ENCODE results near the gene TENT4A.

TENT4A gene

GRCh38 chr5:6788956-6789649, 75.9 kb downstream of the TENT4A start:
- H3K27me3 ChIP-seq (replicated peaks; ENCODE audit: control insufficient read depth, insufficient read depth, low read length, poor library complexity, severe bottlenecking), result peaks cover 4% of the 10 kb centered on the region
- H3K9me3 ChIP-seq (ENCODE audit: control insufficient read depth, low read length), result no peaks in the 10 kb centered on the region
- DNase-seq, result no peak
- H3K4me3 ChIP-seq (ENCODE audit: insufficient read depth, low read depth, low read length, poor library complexity, severe bottlenecking), result no peak overlapping the region
- H3K4me1 ChIP-seq (ENCODE audit: control insufficient read depth, insufficient read depth, low read length, poor library complexity, severe bottlenecking), result no peaks in the 10 kb centered on the region
- H3K27ac ChIP-seq (ENCODE audit: insufficient read depth, low read length, poor library complexity, severe bottlenecking), result no peak overlapping the region
- H3K36me3 ChIP-seq (ENCODE audit: control insufficient read depth, insufficient read depth, low read length), result no peaks in the 10 kb centered on the region

- H3K4me3 ChIP-seq (ENCODE audit: insufficient read depth, low read depth, low read length, poor library complexity, severe bottlenecking), result no peak overlapping the region
- no peak for DNase-seq
- H3K4me1 ChIP-seq (ENCODE audit: control insufficient read depth, insufficient read depth, low read length, poor library complexity, severe bottlenecking), result no peaks in the 10 kb centered on the region
- H3K27me3 ChIP-seq (replicated peaks; ENCODE audit: control insufficient read depth, insufficient read depth, low read length, poor library complexity, severe bottlenecking), result peaks cover 4% of the 10 kb centered on the region
- H3K9me3 ChIP-seq (ENCODE audit: control insufficient read depth, low read length), result no peaks in the 10 kb centered on the region
- H3K36me3 ChIP-seq (ENCODE audit: control insufficient read depth, insufficient read depth, low read length), result no peaks in the 10 kb centered on the region
- no peak overlapping the region for H3K27ac ChIP-seq (ENCODE audit: insufficient read depth, low read length, poor library complexity, severe bottlenecking)
These were observed 77.2 kb downstream of the TENT4A start for GRCh38 chr5:6790346-6790865.

DNA sequence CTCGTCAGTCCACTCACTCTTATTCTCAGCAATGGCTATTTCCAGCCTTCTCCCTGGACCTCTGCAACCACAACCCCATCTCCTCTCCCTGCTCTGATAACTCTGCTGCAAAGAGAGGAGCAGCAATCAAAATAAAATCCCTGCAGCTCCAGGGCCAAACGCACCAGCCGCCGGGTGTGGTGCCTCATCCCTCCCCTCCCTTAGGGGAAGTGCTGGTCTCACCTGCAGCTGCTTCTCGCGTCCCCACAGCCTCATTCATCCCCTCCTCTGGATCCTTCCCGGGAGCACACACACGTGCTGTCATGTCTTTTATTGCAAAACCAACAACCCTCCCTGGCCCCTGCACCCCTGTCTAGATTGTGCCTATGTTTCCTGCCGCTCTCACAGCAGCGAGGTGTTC, 77.8 kb downstream of the TENT4A start:
- Histone ChIP-seq H3K27me3 (replicated peaks; ENCODE audit: control insufficient read depth, insufficient read depth, low read length, poor library complexity, severe bottlenecking) (peaks cover 4% of the 10 kb centered on the region), H3K4me1 (ENCODE audit: control insufficient read depth, insufficient read depth, low read length, poor library complexity, severe bottlenecking) (no peaks in the 10 kb centered on the region), H3K27ac (ENCODE audit: insufficient read depth, low read length, poor library complexity, severe bottlenecking) (no peak overlapping the region), H3K36me3 (ENCODE audit: control insufficient read depth, insufficient read depth, low read length) (no peaks in the 10 kb centered on the region), H3K9me3 (ENCODE audit: control insufficient read depth, low read length) (no peaks in the 10 kb centered on the region), H3K4me3 (ENCODE audit: insufficient read depth, low read depth, low read length, poor library complexity, severe bottlenecking) (no peak overlapping the region)
- no peak for DNase-seq

DNA sequence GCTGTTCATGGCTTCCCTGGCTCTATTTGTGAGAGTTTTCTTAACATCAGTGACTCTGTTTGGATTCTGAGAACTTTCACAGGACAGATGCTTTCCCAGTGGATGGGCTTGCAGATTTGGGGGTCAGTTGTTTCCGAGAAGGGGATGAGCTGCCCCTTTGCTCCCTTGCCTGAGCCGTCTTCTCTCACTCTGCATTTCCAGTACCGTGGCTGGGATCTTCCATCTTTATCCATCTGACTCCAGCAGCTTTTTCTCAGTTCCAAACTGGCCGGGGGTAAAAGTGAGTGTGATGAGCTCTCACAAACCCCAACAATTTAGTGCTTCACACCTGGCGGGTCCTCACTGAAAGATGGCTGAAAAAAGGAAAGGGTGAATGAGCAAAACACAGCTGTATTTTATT, 79.1 kb downstream of the TENT4A start:
- Histone ChIP-seq H3K4me3 (ENCODE audit: insufficient read depth, low read depth, low read length, poor library complexity, severe bottlenecking) (no peak overlapping the region), H3K9me3 (ENCODE audit: control insufficient read depth, low read length) (no peaks in the 10 kb centered on the region), H3K27ac (ENCODE audit: insufficient read depth, low read length, poor library complexity, severe bottlenecking) (no peak overlapping the region), H3K36me3 (ENCODE audit: control insufficient read depth, insufficient read depth, low read length) (no peaks in the 10 kb centered on the region), H3K4me1 (ENCODE audit: control insufficient read depth, insufficient read depth, low read length, poor library complexity, severe bottlenecking) (no peaks in the 10 kb centered on the region), H3K27me3 (replicated peaks; ENCODE audit: control insufficient read depth, insufficient read depth, low read length, poor library complexity, severe bottlenecking) (peaks cover 4% of the 10 kb centered on the region)
- no peak for DNase-seq

GRCh38 chr5:6792911-6793471, 79.8 kb downstream of the TENT4A start:
- H3K4me1 ChIP-seq (ENCODE audit: control insufficient read depth, insufficient read depth, low read length, poor library complexity, severe bottlenecking), result no peaks in the 10 kb centered on the region
- H3K36me3 ChIP-seq (ENCODE audit: control insufficient read depth, insufficient read depth, low read length), result no peaks in the 10 kb centered on the region
- DNase-seq, result no peak
- no peak overlapping the region for H3K4me3 ChIP-seq (ENCODE audit: insufficient read depth, low read depth, low read length, poor library complexity, severe bottlenecking)
- H3K27ac ChIP-seq (ENCODE audit: insufficient read depth, low read length, poor library complexity, severe bottlenecking), result no peak overlapping the region
- peaks cover 4% of the 10 kb centered on the region for H3K27me3 ChIP-seq (replicated peaks; ENCODE audit: control insufficient read depth, insufficient read depth, low read length, poor library complexity, severe bottlenecking)
- H3K9me3 ChIP-seq (ENCODE audit: control insufficient read depth, low read length), result no peaks in the 10 kb centered on the region

DNA sequence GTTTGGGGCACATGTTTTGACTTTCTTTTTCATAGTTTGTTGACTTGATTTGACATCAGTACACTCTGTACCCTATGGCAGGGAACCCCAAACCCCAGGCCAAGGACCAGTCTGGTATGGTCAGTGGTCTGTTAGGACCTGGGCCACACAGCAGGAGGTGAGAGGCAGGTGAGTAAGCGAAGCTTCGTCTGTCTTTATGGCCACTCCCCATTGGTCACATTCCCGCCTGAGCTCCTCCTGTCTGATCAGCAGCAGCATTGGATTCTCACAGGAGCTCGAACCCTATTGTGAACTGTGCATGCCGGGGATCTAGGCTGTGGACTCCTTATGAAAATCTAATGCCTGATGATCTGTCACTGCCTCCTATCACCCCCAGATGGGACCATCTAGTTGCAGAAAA, 88.0 kb downstream of the TENT4A start:
- Histone ChIP-seq H3K27me3 (replicated peaks; ENCODE audit: control insufficient read depth, insufficient read depth, low read length, poor library complexity, severe bottlenecking) (peaks cover 2% of the 10 kb centered on the region), H3K36me3 (ENCODE audit: control insufficient read depth, insufficient read depth, low read length) (no peaks in the 10 kb centered on the region), H3K27ac (ENCODE audit: insufficient read depth, low read length, poor library complexity, severe bottlenecking) (no peak overlapping the region), H3K4me3 (ENCODE audit: insufficient read depth, low read depth, low read length, poor library complexity, severe bottlenecking) (no peak overlapping the region), H3K4me1 (ENCODE audit: control insufficient read depth, insufficient read depth, low read length, poor library complexity, severe bottlenecking) (no peaks in the 10 kb centered on the region), H3K9me3 (ENCODE audit: control insufficient read depth, low read length) (no peaks in the 10 kb centered on the region)
- DNase-seq, result no peak

DNA sequence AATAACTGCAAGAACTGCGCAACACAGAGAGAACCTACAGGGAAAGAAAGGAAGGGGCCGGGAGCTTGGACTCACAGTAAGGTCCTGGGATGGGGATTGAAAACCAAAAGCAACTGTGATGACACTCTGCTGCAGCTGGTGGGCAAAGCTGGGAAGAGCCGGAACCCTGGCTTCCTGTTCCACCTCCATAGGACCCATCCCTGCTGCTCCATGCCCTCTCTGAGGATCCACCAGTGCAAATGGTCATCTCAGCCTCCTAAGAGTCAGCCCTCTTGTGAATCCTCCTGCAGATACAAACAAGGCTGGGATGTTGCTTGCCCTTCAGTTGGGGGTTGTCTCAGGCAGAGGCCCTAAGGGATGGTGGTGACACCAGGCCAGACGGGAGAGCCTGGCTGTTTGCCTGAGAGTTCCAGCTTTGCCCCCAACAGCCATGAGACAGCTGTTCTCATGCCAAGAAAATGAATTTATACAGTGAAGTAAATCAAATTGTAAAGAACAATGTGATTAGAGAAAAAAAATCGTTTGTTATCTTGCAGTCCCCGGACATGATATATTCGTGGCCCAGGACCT, 90.8 kb downstream of the TENT4A start:
- no peak for DNase-seq
- no peak overlapping the region for H3K4me3 ChIP-seq (ENCODE audit: insufficient read depth, low read depth, low read length, poor library complexity, severe bottlenecking)
- no peaks in the 10 kb centered on the region for H3K9me3 ChIP-seq (ENCODE audit: control insufficient read depth, low read length)
- no peaks in the 10 kb centered on the region for H3K4me1 ChIP-seq (ENCODE audit: control insufficient read depth, insufficient read depth, low read length, poor library complexity, severe bottlenecking)
- H3K27me3 ChIP-seq (replicated peaks; ENCODE audit: control insufficient read depth, insufficient read depth, low read length, poor library complexity, severe bottlenecking), result peaks cover 2% of the 10 kb centered on the region
- no peaks in the 10 kb centered on the region for H3K36me3 ChIP-seq (ENCODE audit: control insufficient read depth, insufficient read depth, low read length)
- H3K27ac ChIP-seq (ENCODE audit: insufficient read depth, low read length, poor library complexity, severe bottlenecking), result no peak overlapping the region

DNA sequence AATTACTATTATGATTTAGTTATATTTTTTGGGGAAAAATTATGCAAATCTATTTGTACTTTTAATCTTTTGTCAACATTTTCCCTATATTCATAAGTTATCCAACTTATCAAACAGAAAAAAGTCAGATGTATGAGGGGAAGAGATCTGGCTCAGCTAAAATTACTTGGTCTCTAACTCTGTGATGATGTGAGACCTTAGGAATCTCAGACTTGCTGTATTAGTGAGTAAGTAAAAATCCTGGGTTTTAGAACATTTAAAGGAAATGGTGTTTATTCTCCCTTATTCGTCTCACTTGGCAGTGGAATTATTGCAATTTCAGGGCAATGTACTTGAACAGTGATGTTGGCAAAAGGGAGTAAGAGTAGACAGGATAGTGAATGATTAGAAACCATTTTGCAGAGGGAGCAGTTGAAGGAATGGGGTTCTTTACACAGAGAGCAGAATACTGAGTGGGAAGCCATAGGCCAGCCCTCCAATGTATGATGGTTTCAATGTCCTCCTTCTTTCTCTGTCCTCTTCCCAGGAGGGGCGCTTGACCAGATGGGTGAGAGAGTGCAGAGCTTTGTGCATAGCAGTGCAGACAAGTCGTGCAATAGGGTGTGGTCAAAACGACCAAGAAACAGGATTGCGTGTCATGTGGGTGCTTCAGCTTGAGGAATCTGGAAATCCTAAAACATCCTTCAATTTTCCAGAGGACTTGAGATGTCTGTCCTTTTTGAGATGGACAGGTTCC, 91.7 kb downstream of the TENT4A start:
- Histone ChIP-seq H3K4me3 (ENCODE audit: insufficient read depth, low read depth, low read length, poor library complexity, severe bottlenecking) (no peak overlapping the region), H3K27ac (ENCODE audit: insufficient read depth, low read length, poor library complexity, severe bottlenecking) (no peak overlapping the region), H3K36me3 (ENCODE audit: control insufficient read depth, insufficient read depth, low read length) (no peaks in the 10 kb centered on the region), H3K27me3 (replicated peaks; ENCODE audit: control insufficient read depth, insufficient read depth, low read length, poor library complexity, severe bottlenecking) (peaks cover 2% of the 10 kb centered on the region), H3K4me1 (ENCODE audit: control insufficient read depth, insufficient read depth, low read length, poor library complexity, severe bottlenecking) (no peaks in the 10 kb centered on the region), H3K9me3 (ENCODE audit: control insufficient read depth, low read length) (no peaks in the 10 kb centered on the region)
- DNase-seq, result no peak

- no peaks in the 10 kb centered on the region for H3K9me3 ChIP-seq (ENCODE audit: control insufficient read depth, low read length)
- no peak overlapping the region for H3K27ac ChIP-seq (ENCODE audit: insufficient read depth, low read length, poor library complexity, severe bottlenecking)
- no peaks in the 10 kb centered on the region for H3K4me1 ChIP-seq (ENCODE audit: control insufficient read depth, insufficient read depth, low read length, poor library complexity, severe bottlenecking)
- H3K4me3 ChIP-seq (ENCODE audit: insufficient read depth, low read depth, low read length, poor library complexity, severe bottlenecking), result no peak overlapping the region
- no peaks in the 10 kb centered on the region for H3K36me3 ChIP-seq (ENCODE audit: control insufficient read depth, insufficient read depth, low read length)
- DNase-seq, result no peak
- peaks cover 2% of the 10 kb centered on the region for H3K27me3 ChIP-seq (replicated peaks; ENCODE audit: control insufficient read depth, insufficient read depth, low read length, poor library complexity, severe bottlenecking)
These were observed 92.6 kb downstream of the TENT4A start for GRCh38 chr5:6805841-6806240.
